ENCODE measurements around the gene C2orf15. TPM values are rescaled to one million over a fixed set of nuclear protein-coding genes. Genes with fewer than 3 reads are reported as not detected.

The C2orf15 gene
- total and polyA plus RNA-seq, 2 donors (not counting 1 experiment from before 2014, with no cell fraction given) = 0.09 TPM; not detected in 1

DNA sequence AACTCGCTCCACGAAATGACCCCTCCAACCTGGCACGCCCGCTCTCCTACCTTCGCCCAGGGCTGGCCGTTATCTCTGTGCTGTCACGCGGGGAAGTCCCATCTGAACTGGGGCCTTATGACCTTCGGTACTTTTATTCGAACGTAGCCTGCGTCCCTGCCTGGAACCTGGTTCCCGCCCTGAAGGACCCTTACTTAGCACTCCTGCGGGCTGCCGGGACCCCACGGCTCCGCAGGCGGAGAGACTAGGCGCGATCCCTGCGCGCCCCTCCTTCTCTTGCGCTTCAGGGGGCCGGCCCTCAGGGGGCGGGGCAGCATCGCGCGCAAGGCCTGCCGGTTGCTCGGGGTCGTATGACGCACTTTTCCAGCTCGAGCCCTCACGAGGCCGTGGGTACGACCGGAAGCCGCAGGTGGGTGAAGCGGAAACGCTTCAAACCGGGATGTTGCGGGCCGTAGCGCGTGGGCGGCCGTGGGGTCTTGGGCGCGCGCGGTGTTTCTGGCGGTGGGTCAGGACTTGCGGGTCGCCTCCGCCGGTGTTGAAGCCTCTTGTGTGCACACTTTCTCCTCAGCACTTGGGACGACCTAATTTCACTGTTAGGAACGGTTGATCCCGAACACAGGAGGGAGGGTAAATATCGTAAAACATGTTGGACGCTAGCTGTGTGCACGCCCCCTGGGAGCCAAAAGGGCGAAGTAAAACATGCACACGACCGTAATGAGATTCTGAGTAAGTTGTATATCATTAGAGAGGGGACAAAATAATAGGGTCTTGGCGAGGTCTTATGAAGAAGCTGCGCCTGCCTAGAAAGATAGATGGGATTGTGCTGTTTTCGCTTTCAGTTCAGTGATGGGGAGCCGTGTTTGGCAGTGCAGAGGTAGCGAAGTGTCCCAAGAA lies 13.4 kb downstream of the C2orf15 start, which contains the start of the genes LIPT1 and TSGA10:
Gene LIPT1 (plus strand): TSS at position 325 of the 894 bp plus-strand sequence. CDS start 6,991 bp downstream, outside the sequence.
Gene TSGA10 (minus strand): TSS at position 300 of the 894 bp plus-strand sequence. CDS start 45,503 bp downstream, outside the sequence.
- Histone ChIP-seq H2AFZ (ENCODE audit: low read length) (peak within 1 kb of the TSS; percentile 96), H3K4me1 (ENCODE audit: control insufficient read depth, extremely low read depth, insufficient read depth, low read length) (no peaks in the 10 kb centered on the region), H3K27ac (ENCODE audit: insufficient read depth, low read length) (peak within 1 kb of the TSS; percentile 90), H3K27me3 (ENCODE audit: control insufficient read depth, insufficient read depth, low read length) (no peaks in the 10 kb centered on the region), H3K4me3 (replicated peaks in 1 of 4; ENCODE audit: control extremely low read depth in 1 of 4, insufficient read depth in 1 of 4, low read depth in 3 of 4, low read length in 4 of 4) (peak within 1 kb of the TSS; percentile 79 to 97 (median 94)), H3K4me2 (ENCODE audit: extremely low read depth, insufficient read depth, low read length) (peak within 1 kb of the TSS; percentile 98), H3K36me3 (ENCODE audit: control insufficient read depth, insufficient read depth, low read length) (no peaks in the 10 kb centered on the region), H3K9ac (ENCODE audit: insufficient read depth, low read length) (peak within 1 kb of the TSS; percentile 78), H3K79me2 (ENCODE audit: control insufficient read depth, insufficient read depth, low read length) (no peaks in the 10 kb centered on the region), H4K20me1 (ENCODE audit: control insufficient read depth, extremely low read depth, insufficient read depth, low read length) (no peaks in the 10 kb centered on the region), H3K9me3 (ENCODE audit: control insufficient read depth, insufficient read depth, low read depth, low read length) (no peaks in the 10 kb centered on the region)
- TF ChIP-seq, protein P1, sequence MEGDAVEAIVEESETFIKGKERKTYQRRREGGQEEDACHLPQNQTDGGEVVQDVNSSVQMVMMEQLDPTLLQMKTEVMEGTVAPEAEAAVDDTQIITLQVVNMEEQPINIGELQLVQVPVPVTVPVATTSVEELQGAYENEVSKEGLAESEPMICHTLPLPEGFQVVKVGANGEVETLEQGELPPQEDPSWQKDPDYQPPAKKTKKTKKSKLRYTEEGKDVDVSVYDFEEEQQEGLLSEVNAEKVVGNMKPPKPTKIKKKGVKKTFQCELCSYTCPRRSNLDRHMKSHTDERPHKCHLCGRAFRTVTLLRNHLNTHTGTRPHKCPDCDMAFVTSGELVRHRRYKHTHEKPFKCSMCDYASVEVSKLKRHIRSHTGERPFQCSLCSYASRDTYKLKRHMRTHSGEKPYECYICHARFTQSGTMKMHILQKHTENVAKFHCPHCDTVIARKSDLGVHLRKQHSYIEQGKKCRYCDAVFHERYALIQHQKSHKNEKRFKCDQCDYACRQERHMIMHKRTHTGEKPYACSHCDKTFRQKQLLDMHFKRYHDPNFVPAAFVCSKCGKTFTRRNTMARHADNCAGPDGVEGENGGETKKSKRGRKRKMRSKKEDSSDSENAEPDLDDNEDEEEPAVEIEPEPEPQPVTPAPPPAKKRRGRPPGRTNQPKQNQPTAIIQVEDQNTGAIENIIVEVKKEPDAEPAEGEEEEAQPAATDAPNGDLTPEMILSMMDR (conservative IDR thresholded peaks at IDR 0.05 in 1 of 2, IDR thresholded peaks at IDR 0.05 in 1 of 2; ENCODE audit: low read depth in 1 of 2, low read length in 2 of 2) = peak in 1 of 2 donors; percentile 22
- TF ChIP-seq EZH2 (IDR thresholded peaks at IDR 0.05; ENCODE audit: low read length, missing control alignments) = no peak
- DNase-seq (ENCODE audit: low read depth in 2 of 2) = peak; percentile 91

DNA sequence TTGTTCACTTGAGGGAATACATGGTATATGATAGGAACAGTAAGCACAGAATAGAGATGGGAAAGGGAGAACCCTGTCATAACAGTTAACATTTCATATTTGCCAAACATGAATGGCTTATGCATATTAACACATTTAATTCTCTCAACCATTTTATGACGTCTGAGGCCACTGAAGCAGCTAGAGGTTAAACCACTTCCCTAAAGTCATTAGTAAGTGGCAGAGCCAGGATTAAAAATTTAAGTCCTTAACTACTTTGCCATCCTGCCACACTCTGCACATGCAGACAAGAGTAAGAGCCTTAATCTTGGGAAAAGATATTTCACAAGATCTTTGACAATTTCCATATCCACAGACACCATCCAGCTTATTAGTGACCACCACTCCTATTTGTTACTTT lies 15.4 kb downstream of the C2orf15 start:
- no peak overlapping the region for H3K4me3 ChIP-seq (replicated peaks in 1 of 4; ENCODE audit: control extremely low read depth in 1 of 4, insufficient read depth in 1 of 4, low read depth in 3 of 4, low read length in 4 of 4)
- DNase-seq (ENCODE audit: low read depth in 2 of 2) = no peak
- TF ChIP-seq EZH2 (IDR thresholded peaks at IDR 0.05; ENCODE audit: low read length, missing control alignments) = no peak
- TF ChIP-seq, protein P1 (conservative IDR thresholded peaks at IDR 0.05 in 1 of 2, IDR thresholded peaks at IDR 0.05 in 1 of 2; ENCODE audit: low read depth in 1 of 2, low read length in 2 of 2) = no peak
- H4K20me1 ChIP-seq (ENCODE audit: control insufficient read depth, extremely low read depth, insufficient read depth, low read length) = no peaks in the 10 kb centered on the region
- H3K4me2 ChIP-seq (ENCODE audit: extremely low read depth, insufficient read depth, low read length) = no peak overlapping the region
- no peak overlapping the region for H3K9ac ChIP-seq (ENCODE audit: insufficient read depth, low read length)
- no peaks in the 10 kb centered on the region for H3K4me1 ChIP-seq (ENCODE audit: control insufficient read depth, extremely low read depth, insufficient read depth, low read length)
- H3K9me3 ChIP-seq (ENCODE audit: control insufficient read depth, insufficient read depth, low read depth, low read length) = no peaks in the 10 kb centered on the region
- H2AFZ ChIP-seq (ENCODE audit: low read length) = no peak overlapping the region
- no peak overlapping the region for H3K27ac ChIP-seq (ENCODE audit: insufficient read depth, low read length)
- no peaks in the 10 kb centered on the region for H3K79me2 ChIP-seq (ENCODE audit: control insufficient read depth, insufficient read depth, low read length)
- H3K36me3 ChIP-seq (ENCODE audit: control insufficient read depth, insufficient read depth, low read length) = no peaks in the 10 kb centered on the region
- H3K27me3 ChIP-seq (ENCODE audit: control insufficient read depth, insufficient read depth, low read length) = no peaks in the 10 kb centered on the region

DNA sequence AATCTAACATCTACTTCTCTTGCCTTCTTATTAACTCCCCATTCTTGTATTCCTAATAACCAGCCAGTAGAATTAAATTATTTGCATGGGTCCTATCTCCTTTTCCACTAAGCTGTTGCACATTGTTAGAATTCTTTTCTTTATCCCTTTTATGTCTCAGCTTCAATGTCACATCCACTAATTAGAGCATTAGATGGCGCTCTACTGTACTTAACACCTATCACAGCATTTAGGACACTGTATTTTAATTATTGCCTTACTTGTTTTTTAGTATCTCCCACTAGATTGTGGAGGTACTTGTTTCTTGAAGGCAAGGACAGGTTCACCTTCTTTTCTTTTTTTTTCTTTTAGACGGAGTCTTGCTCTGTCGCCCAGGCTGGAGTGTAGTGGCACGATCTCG lies 17.1 kb downstream of the C2orf15 start:
- Histone ChIP-seq H3K9ac (ENCODE audit: insufficient read depth, low read length) (no peak overlapping the region), H2AFZ (ENCODE audit: low read length) (no peak overlapping the region), H3K4me1 (ENCODE audit: control insufficient read depth, extremely low read depth, insufficient read depth, low read length) (no peaks in the 10 kb centered on the region), H3K27ac (ENCODE audit: insufficient read depth, low read length) (no peak overlapping the region), H3K9me3 (ENCODE audit: control insufficient read depth, insufficient read depth, low read depth, low read length) (no peaks in the 10 kb centered on the region), H3K27me3 (ENCODE audit: control insufficient read depth, insufficient read depth, low read length) (no peaks in the 10 kb centered on the region), H3K36me3 (ENCODE audit: control insufficient read depth, insufficient read depth, low read length) (no peaks in the 10 kb centered on the region), H3K4me2 (ENCODE audit: extremely low read depth, insufficient read depth, low read length) (no peak overlapping the region), H4K20me1 (ENCODE audit: control insufficient read depth, extremely low read depth, insufficient read depth, low read length) (no peaks in the 10 kb centered on the region), H3K4me3 (replicated peaks in 1 of 4; ENCODE audit: control extremely low read depth in 1 of 4, insufficient read depth in 1 of 4, low read depth in 3 of 4, low read length in 4 of 4) (no peak overlapping the region), H3K79me2 (ENCODE audit: control insufficient read depth, insufficient read depth, low read length) (no peaks in the 10 kb centered on the region)
- TF ChIP-seq, protein P1 (conservative IDR thresholded peaks at IDR 0.05 in 1 of 2, IDR thresholded peaks at IDR 0.05 in 1 of 2; ENCODE audit: low read depth in 1 of 2, low read length in 2 of 2) = no peak
- no peak for TF ChIP-seq EZH2 (IDR thresholded peaks at IDR 0.05; ENCODE audit: low read length, missing control alignments)
- no peak for DNase-seq (ENCODE audit: low read depth in 2 of 2)
